HUES64 (cell line): Measurements from ENCODE around the gene FBXL7.

Experiments used
- H3K27ac ChIP-seq: 2 replicates; pipeline ENCODE4 v1.7.0; 2013; ENCODE audit warnings: low read depth, low read length, inconsistent platforms
- H3K27me3 ChIP-seq: 2 replicates; pipeline ENCODE4 v1.6.1; 2013; ENCODE audit warnings: mild to moderate bottlenecking, low read length; ENCODE audit not compliant: insufficient read depth
- H3K36me3 ChIP-seq: 2 replicates; pipeline ENCODE4 v1.6.1; 2013; ENCODE audit warnings: mild to moderate bottlenecking, low read length; ENCODE audit not compliant: insufficient read depth
- H3K4me1 ChIP-seq: 2 replicates; pipeline ENCODE4 v1.6.1; 2013; ENCODE audit warnings: mild to moderate bottlenecking, low read length, moderate library complexity; ENCODE audit not compliant: insufficient read depth
- H3K4me3 ChIP-seq: 2 replicates; pipeline ENCODE4 v1.5.1; 2013; ENCODE audit warnings: mild to moderate bottlenecking, low read length, moderate library complexity
- H3K9ac ChIP-seq: 2 replicates; pipeline ENCODE4 v1.6.1; 2013; ENCODE audit warnings: mild to moderate bottlenecking, low read depth, low read length
- H3K9me3 ChIP-seq: 2 replicates; pipeline ENCODE4 v1.6.1; 2013; ENCODE audit warnings: low read depth, low read length; ENCODE audit not compliant: insufficient read depth
- WGBS: fragments of 150-250, 120-280 bp; methylation state at CpG from one replicate; pipeline ENCODE4 v1.1.7; 2013; ENCODE audit warnings: missing lambda C conversion rate; 5-methylcytosine and 5-hydroxymethylcytosine counted together

Gene FBXL7

GRCh38 chr5:15938961-15939360 is 439.0 kb downstream of the FBXL7 start:
- no peaks in the 10 kb centered on the region for H3K9me3 ChIP-seq
- H3K36me3 ChIP-seq, result peaks cover 9% of the 10 kb centered on the region; the same call in 1 of the 2 replicates
- no peaks in the 10 kb centered on the region for H3K27me3 ChIP-seq
- WGBS, result no CpG with 5 or more reads among the region's 1 CpG
- H3K27ac ChIP-seq, result no peak overlapping the region
- peaks cover 3% of the 10 kb centered on the region; the same call in 1 of the 2 replicates for H3K4me1 ChIP-seq
- H3K9ac ChIP-seq, result no peak overlapping the region
- no peak overlapping the region for H3K4me3 ChIP-seq

GRCh38 chr5:15940905-15941304 is 440.9 kb downstream of the FBXL7 start:
- Histone ChIP-seq H3K27me3 (no peaks in the 10 kb centered on the region), H3K4me1 (peaks cover 3% of the 10 kb centered on the region; the same call in 1 of the 2 replicates), H3K9ac (no peak overlapping the region), H3K4me3 (no peak overlapping the region), H3K36me3 (peaks cover 9% of the 10 kb centered on the region; the same call in 1 of the 2 replicates), H3K27ac (no peak overlapping the region), H3K9me3 (no peaks in the 10 kb centered on the region)
- WGBS, result 97% methylated on average over 3 of the region's 3 CpGs

GRCh38 chr5:15943487-15943886 is 443.5 kb downstream of the FBXL7 start:
- no peaks in the 10 kb centered on the region; the same call in 1 of the 2 replicates for H3K36me3 ChIP-seq
- 95% methylated on average over 2 of the region's 2 CpGs for WGBS
- H3K27ac ChIP-seq, result no peak overlapping the region
- H3K4me1 ChIP-seq, result peaks cover 3% of the 10 kb centered on the region; the same call in 1 of the 2 replicates
- no peak overlapping the region for H3K9ac ChIP-seq
- no peaks in the 10 kb centered on the region for H3K27me3 ChIP-seq
- no peaks in the 10 kb centered on the region for H3K9me3 ChIP-seq
- H3K4me3 ChIP-seq, result no peak overlapping the region

- H3K4me3 ChIP-seq, result no peak overlapping the region
- no peaks in the 10 kb centered on the region for H3K27me3 ChIP-seq
- H3K9me3 ChIP-seq, result no peaks in the 10 kb centered on the region
- 98% methylated on average over 3 of the region's 3 CpGs for WGBS
- no peak overlapping the region for H3K27ac ChIP-seq
- 0 out of 2 replicates have a peak, but pooled peaks cover 2% of the 10 kb centered on the region for H3K36me3 ChIP-seq
- no peak overlapping the region for H3K9ac ChIP-seq
- H3K4me1 ChIP-seq, result peaks cover 3% of the 10 kb centered on the region; the same call in 1 of the 2 replicates
Observed at GRCh38 chr5:15946026-15946425, 446.0 kb downstream of the FBXL7 start.

GRCh38 chr5:15948190-15948589 is 448.2 kb downstream of the FBXL7 start:
- Histone ChIP-seq H3K4me3 (no peak overlapping the region), H3K9ac (no peak overlapping the region), H3K27ac (no peak overlapping the region), H3K27me3 (no peaks in the 10 kb centered on the region), H3K36me3 (0 out of 2 replicates have a peak, but pooled peaks cover 2% of the 10 kb centered on the region), H3K4me1 (peaks cover 3% of the 10 kb centered on the region; the same call in 1 of the 2 replicates), H3K9me3 (no peaks in the 10 kb centered on the region)
- 97% methylated on average over 3 of the region's 3 CpGs for WGBS

- H3K9me3 ChIP-seq, result no peaks in the 10 kb centered on the region
- H3K9ac ChIP-seq, result no peak overlapping the region
- no peaks in the 10 kb centered on the region for H3K4me1 ChIP-seq
- no peak overlapping the region for H3K4me3 ChIP-seq
- 90% methylated on average over 3 of the region's 3 CpGs for WGBS
- H3K27me3 ChIP-seq, result no peaks in the 10 kb centered on the region
- H3K36me3 ChIP-seq, result 0 out of 2 replicates have a peak, but pooled peaks cover 2% of the 10 kb centered on the region
- H3K27ac ChIP-seq, result no peak overlapping the region
Observed at GRCh38 chr5:15951126-15951525, 451.1 kb downstream of the FBXL7 start.

- whole genome bisulfite sequencing, result 97% methylated on average over 3 of the region's 3 CpGs
- 0 out of 2 replicates have a peak, but pooled peaks cover 2% of the 10 kb centered on the region for H3K36me3 ChIP-seq
Observed at GRCh38 chr5:15951550-15951949, 451.6 kb downstream of the FBXL7 start.

GRCh38 chr5:15956622-15957021 is 456.6 kb downstream of the FBXL7 start:
- no peak overlapping the region for H3K4me3 ChIP-seq
- H3K9ac ChIP-seq, result no peak overlapping the region
- over 99% methylated on average over 6 of the region's 6 CpGs for WGBS
- no peaks in the 10 kb centered on the region for H3K36me3 ChIP-seq
- no peak overlapping the region for H3K27ac ChIP-seq
- H3K9me3 ChIP-seq, result no peaks in the 10 kb centered on the region
- H3K27me3 ChIP-seq, result no peaks in the 10 kb centered on the region
- no peaks in the 10 kb centered on the region for H3K4me1 ChIP-seq

More at GRCh38 chr5:15951550-15951949, 451.6 kb downstream of the FBXL7 start:
- no peaks in the 10 kb centered on the region for H3K27me3 ChIP-seq
- H3K4me3 ChIP-seq, result no peak overlapping the region
- no peaks in the 10 kb centered on the region for H3K9me3 ChIP-seq
- no peak overlapping the region for H3K27ac ChIP-seq
- no peak overlapping the region for H3K9ac ChIP-seq
- H3K4me1 ChIP-seq, result no peaks in the 10 kb centered on the region

GRCh38 chr5:15957124-15957523 is 457.1 kb downstream of the FBXL7 start:
- no peak overlapping the region for H3K9ac ChIP-seq
- no peak overlapping the region for H3K27ac ChIP-seq
- no peaks in the 10 kb centered on the region for H3K36me3 ChIP-seq
- no peak overlapping the region for H3K4me3 ChIP-seq
- 90% methylated on average over 5 of the region's 5 CpGs for WGBS
- H3K4me1 ChIP-seq, result no peaks in the 10 kb centered on the region
- no peaks in the 10 kb centered on the region for H3K9me3 ChIP-seq
- no peaks in the 10 kb centered on the region for H3K27me3 ChIP-seq

- Histone ChIP-seq H3K9me3 (no peaks in the 10 kb centered on the region), H3K36me3 (no peaks in the 10 kb centered on the region), H3K27ac (no peak overlapping the region), H3K9ac (no peak overlapping the region), H3K27me3 (no peaks in the 10 kb centered on the region), H3K4me3 (no peak overlapping the region), H3K4me1 (no peaks in the 10 kb centered on the region)
- 97% methylated on average over 6 of the region's 7 CpGs for WGBS
Observed at GRCh38 chr5:15959370-15960164, 459.6 kb downstream of the FBXL7 start.

- Histone ChIP-seq H3K27ac (no peak overlapping the region), H3K27me3 (no peaks in the 10 kb centered on the region), H3K4me1 (no peaks in the 10 kb centered on the region), H3K36me3 (no peaks in the 10 kb centered on the region), H3K4me3 (no peak overlapping the region), H3K9me3 (no peaks in the 10 kb centered on the region), H3K9ac (no peak overlapping the region)
- 100% methylated on average over 4 of the region's 6 CpGs for WGBS
Observed at GRCh38 chr5:15966066-15966640, 466.2 kb downstream of the FBXL7 start.
